Suprapubic skin (tissue), 3 donors: ENCODE data around the gene MVK.
A peak's percentile ranks its signal among the peaks of the same experiment; 100 is the strongest.

Experiments
- POLR2A ChIP-seq, 2 donors: fragments of 450-650 bp; IDR thresholded peaks; one replicate each; pipeline ENCODE4 v1.6.1; 2017; ENCODE audit warnings: antibody characterized with exemption in 2 of 2, mild to moderate bottlenecking in 2 of 2, moderate library complexity in 2 of 2
- TF ChIP-seq, protein P1 (sequence below), 2 donors: fragments of 200-600 bp in 1 of 2; fragments of 450-650 bp in 1 of 2; sonication (generic) in 1 of 2; IDR thresholded peaks; one replicate each; pipeline ENCODE4 v1.5.1; 2016 to 2019; ENCODE audit warnings: antibody characterized with exemption in 2 of 2, mild to moderate bottlenecking in 1 of 2, moderate library complexity in 1 of 2

DNA sequence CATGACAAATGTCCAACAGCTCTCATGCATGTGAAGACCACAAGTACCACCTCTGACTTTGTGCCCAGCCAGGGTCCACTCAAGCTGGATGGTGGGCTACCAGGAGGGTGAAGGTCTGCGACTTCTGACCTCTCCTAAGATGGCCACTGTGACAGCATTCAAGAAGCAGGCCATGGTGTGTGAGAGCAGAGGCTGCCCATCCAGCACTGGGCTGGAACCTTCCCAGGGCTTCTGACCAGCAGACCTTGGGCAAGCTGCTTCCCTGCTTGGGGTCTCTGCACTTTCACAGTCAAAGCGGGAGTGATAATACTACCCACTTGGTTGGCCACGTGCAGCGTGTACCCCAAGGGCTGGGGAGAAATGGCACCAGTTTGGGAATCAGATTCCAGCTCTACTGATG is 10.7 kb upstream of the MVK start:
- TF ChIP-seq, protein P1, sequence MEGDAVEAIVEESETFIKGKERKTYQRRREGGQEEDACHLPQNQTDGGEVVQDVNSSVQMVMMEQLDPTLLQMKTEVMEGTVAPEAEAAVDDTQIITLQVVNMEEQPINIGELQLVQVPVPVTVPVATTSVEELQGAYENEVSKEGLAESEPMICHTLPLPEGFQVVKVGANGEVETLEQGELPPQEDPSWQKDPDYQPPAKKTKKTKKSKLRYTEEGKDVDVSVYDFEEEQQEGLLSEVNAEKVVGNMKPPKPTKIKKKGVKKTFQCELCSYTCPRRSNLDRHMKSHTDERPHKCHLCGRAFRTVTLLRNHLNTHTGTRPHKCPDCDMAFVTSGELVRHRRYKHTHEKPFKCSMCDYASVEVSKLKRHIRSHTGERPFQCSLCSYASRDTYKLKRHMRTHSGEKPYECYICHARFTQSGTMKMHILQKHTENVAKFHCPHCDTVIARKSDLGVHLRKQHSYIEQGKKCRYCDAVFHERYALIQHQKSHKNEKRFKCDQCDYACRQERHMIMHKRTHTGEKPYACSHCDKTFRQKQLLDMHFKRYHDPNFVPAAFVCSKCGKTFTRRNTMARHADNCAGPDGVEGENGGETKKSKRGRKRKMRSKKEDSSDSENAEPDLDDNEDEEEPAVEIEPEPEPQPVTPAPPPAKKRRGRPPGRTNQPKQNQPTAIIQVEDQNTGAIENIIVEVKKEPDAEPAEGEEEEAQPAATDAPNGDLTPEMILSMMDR (IDR thresholded peaks at IDR 0.05): no peak
- peak in 1 of 2 donors; percentile 7 for TF ChIP-seq POLR2A (IDR thresholded peaks at IDR 0.05)
